ENCODE results near the gene HOXC12.

DNA sequence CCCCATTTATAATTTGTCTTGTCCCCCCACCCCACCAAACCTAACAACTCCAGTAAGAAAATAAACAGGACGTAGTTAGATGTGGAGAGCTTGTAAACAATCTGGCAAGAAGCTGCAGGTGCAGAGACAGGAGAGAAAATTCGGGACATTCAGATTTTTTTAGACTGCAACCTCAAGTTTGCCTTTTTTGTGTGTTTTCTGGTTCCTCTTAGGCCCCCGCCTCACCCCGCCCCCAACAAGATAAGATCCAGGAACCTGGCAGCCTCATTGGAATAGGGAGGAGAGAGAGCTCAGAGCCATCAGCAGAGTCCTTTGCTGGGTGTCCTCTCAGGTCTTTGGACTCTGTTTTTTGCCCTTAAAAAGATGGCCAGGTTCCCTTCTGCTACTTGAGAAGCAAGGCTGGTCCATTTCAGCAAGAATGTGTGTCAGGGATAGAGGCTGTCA is 33.1 kb downstream of the HOXC12 start:
- TF ChIP-seq CTCF (conservative IDR thresholded peaks at IDR 0.05 in 1 of 2, IDR thresholded peaks at IDR 0.05 in 1 of 2; ENCODE audit: extremely low read depth in 1 of 2, insufficient read depth in 1 of 2, low read depth in 1 of 2, low read length in 2 of 2) (no peak), EZH2 (IDR thresholded peaks at IDR 0.05; ENCODE audit: borderline replicate concordance, low read length) (no peak)
